SK-N-MC (cell line): ENCODE measurements around the gene HOXB7.

Experiments
- FOXP2 ChIP-seq: optimal IDR thresholded peaks from 2 replicates; pipeline ENCODE3; 2011; ENCODE audit warnings: mild to moderate bottlenecking, moderate library complexity; ENCODE audit not compliant: insufficient read depth; ENCODE audit errors: extremely low read length, control extremely low read depth
- POLR2AphosphoS5 ChIP-seq: IDR thresholded peaks from 2 replicates; pipeline ENCODE4 v1.6.1; 2012; ENCODE audit warnings: mild to moderate bottlenecking, low read depth, low read length, borderline replicate concordance

DNA sequence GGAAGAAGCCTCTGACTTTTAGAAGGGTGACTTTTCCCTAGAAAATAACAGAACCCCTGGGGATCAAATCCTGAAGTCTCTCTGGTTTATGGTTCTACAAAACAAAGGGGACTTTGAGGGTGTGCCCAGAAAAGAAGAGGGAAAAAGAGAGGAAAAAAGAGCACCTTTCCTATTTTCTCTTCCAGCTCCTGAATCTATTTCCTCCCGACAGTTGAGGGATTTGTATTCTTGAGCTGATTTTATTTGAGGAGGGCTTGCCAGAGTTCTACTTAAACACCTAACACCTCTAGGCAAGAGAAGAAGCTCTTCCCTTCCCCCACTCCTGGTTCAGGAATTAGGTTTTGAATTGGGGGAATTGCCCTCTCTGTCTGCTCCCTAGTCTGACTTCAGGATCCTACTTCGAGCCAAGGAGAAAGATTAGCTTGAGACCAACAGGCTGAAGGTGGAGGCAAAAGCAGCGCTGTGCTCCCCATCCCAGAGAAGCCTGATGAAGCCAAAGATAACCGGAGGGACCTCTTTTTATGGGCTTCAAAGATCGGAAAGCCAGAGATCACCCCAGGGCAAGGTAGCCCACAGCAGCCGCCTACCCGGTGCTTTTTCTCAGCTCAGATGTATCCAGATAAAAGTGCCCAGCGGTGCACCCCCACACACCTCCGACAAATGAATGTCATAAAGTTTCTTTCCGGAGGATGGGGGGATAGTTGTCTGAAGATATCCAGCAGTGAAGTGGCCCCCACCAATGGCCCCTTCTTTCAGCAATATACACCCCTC is 21.6 kb downstream of the HOXB7 start:
- no peak for TF ChIP-seq POLR2AphosphoS5
- TF ChIP-seq FOXP2: no peak
